Natural killer cell (primary cell): ENCODE measurements around the gene IER3. TPM values are rescaled to one million over a fixed set of nuclear protein-coding genes. Genes with fewer than 3 reads are reported as not detected.
"Not testable (repeated sequence)": the region's sequence is repeated elsewhere in the genome, so short reads cannot be mapped to it uniquely, and the experiment has no call there.

Experiments used
- ATAC-seq, 3 donors: fragments of 150-1000 bp in 2 of 3; fragments of 200-7000 bp in 1 of 3; cut with Tn5 transposase; 1 replicate in 1 of 3; 2 replicates in 2 of 3; pipeline ENCODE4 v1.10.0; 2021; ENCODE audit warnings: mild to moderate bottlenecking in 2 of 3, moderate library complexity in 2 of 3
- DNase-seq, 2 donors: peaks; one replicate each; pipeline versions ENCODE4 v3.0.0 to v3.0.0-alpha.2; 2013 to 2021; ENCODE audit warnings: mixed read lengths in 1 of 2
- H3K27ac ChIP-seq: one replicate; pipeline ENCODE4 v1.5.1; 2013; ENCODE audit warnings: mild to moderate bottlenecking, low read length
- H3K27me3 ChIP-seq: one replicate; pipeline ENCODE4 v1.6.1; 2013; ENCODE audit warnings: low read length; ENCODE audit not compliant: control insufficient read depth, insufficient read depth
- H3K36me3 ChIP-seq: one replicate; pipeline ENCODE4 v1.6.1; 2013; ENCODE audit warnings: low read length; ENCODE audit not compliant: control insufficient read depth, insufficient read depth
- H3K4me1 ChIP-seq: one replicate; pipeline ENCODE4 v1.6.1; 2013; ENCODE audit warnings: low read length; ENCODE audit not compliant: control insufficient read depth, insufficient read depth
- H3K4me3 ChIP-seq: one replicate; pipeline ENCODE4 v1.5.1; 2013; ENCODE audit warnings: low read length
- H3K9me3 ChIP-seq: one replicate; pipeline ENCODE4 v1.6.1; 2013; ENCODE audit warnings: low read length; ENCODE audit not compliant: control insufficient read depth, insufficient read depth
- H3K27ac Mint-ChIP-seq, 2 donors: one replicate each; pipeline ENCODE4 v1.8.0; 2022; ENCODE audit warnings: mild to moderate bottlenecking in 2 of 2, mixed read lengths in 2 of 2, moderate library complexity in 1 of 2
- H3K27me3 Mint-ChIP-seq, 2 donors: one replicate each; pipeline ENCODE4 v1.8.0; 2022; ENCODE audit warnings: low read depth in 2 of 2, mixed read lengths in 2 of 2
- H3K36me3 Mint-ChIP-seq: one replicate; pipeline ENCODE4 v1.8.0; 2022; ENCODE audit warnings: mixed read lengths
- H3K4me1 Mint-ChIP-seq, 2 donors: one replicate each; pipeline ENCODE4 v1.8.0; 2022; ENCODE audit warnings: mixed read lengths in 2 of 2
- H3K4me3 Mint-ChIP-seq: one replicate; pipeline ENCODE4 v1.8.0; 2022; ENCODE audit warnings: mild to moderate bottlenecking, moderate library complexity, mixed read lengths
- H3K9me3 Mint-ChIP-seq, 2 donors: one replicate each; pipeline ENCODE4 v1.8.0; 2022; ENCODE audit warnings: mixed read lengths in 2 of 2
- WGBS: methylation state at CpG from one replicate; pipeline ENCODE4 v1.1.7; 2013; ENCODE audit warnings: missing lambda C conversion rate; ENCODE audit not compliant: insufficient coverage; 5-methylcytosine and 5-hydroxymethylcytosine counted together
- intact Hi-C: fragments of 100-400 bp; cut with micrococcal nuclease; formaldehyde crosslinking; loops from one replicate; pipeline ENCODE4 v1.14.2; 2022
- total RNA-seq, 4 donors: library from RNA; stranded (reverse); fragments of 120-200 nt in 1 of 4; gene quantifications; one replicate each; pipeline versions ENCODE4 v1.2.3 to v1.2.4, GENCODE V29; 2013 to 2022
- TF ChIP-seq, protein P1 (sequence below): fragments of 200-600 bp; IDR thresholded peaks from one replicate; pipeline ENCODE4 v1.8.0; 2022; ENCODE audit warnings: antibody characterized with exemption

The IER3 gene
- total RNA-seq, 3 donors from 2014 or later (not counting 1 experiment from before 2014, with no cell fraction given): 39.7 to 105 (median 66.5) TPM

DNA sequence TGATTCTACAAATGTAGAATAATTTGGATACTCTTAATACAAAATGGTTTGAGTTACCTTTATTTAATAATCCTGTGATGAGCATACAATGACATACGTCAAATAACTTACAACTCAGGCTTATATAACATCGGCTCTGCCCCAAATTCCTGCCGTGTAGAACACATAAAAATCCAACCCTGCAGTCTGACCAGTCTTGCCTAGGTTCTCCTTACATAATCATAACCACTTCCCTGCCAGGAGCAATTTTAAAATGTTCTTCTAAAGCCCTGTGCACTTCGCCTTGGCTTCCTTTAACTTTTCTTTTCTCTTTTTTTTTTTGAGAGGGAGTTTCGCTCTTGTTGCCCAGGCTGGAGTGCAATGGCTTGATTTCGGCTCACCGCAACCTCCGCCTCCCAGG, 16.2 kb upstream of the IER3 start:
- no peak overlapping the region for H3K27ac ChIP-seq
- H3K4me3 ChIP-seq: no peak overlapping the region
- TF ChIP-seq, protein P1, sequence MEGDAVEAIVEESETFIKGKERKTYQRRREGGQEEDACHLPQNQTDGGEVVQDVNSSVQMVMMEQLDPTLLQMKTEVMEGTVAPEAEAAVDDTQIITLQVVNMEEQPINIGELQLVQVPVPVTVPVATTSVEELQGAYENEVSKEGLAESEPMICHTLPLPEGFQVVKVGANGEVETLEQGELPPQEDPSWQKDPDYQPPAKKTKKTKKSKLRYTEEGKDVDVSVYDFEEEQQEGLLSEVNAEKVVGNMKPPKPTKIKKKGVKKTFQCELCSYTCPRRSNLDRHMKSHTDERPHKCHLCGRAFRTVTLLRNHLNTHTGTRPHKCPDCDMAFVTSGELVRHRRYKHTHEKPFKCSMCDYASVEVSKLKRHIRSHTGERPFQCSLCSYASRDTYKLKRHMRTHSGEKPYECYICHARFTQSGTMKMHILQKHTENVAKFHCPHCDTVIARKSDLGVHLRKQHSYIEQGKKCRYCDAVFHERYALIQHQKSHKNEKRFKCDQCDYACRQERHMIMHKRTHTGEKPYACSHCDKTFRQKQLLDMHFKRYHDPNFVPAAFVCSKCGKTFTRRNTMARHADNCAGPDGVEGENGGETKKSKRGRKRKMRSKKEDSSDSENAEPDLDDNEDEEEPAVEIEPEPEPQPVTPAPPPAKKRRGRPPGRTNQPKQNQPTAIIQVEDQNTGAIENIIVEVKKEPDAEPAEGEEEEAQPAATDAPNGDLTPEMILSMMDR: no peak
- no peaks in the 10 kb centered on the region for H3K4me1 ChIP-seq
- Mint-ChIP-seq H3K36me3 (no peaks in the 10 kb centered on the region), H3K27me3 (peaks cover 15 to 26% of the 10 kb centered on the region in 2 donors), H3K4me1 (peaks cover 6 to 10% of the 10 kb centered on the region in 2 donors), H3K4me3 (no peak overlapping the region), H3K27ac (no peak overlapping the region), H3K9me3 (no peaks in the 10 kb centered on the region)
- intact Hi-C loops: no loop called here
- DNase-seq (no peak), ATAC-seq (no peak)
- H3K9me3 ChIP-seq: no peaks in the 10 kb centered on the region
- H3K27me3 ChIP-seq: no peaks in the 10 kb centered on the region
- WGBS: 77% methylated on average over 8 of the region's 8 CpGs
- no peaks in the 10 kb centered on the region for H3K36me3 ChIP-seq

DNA sequence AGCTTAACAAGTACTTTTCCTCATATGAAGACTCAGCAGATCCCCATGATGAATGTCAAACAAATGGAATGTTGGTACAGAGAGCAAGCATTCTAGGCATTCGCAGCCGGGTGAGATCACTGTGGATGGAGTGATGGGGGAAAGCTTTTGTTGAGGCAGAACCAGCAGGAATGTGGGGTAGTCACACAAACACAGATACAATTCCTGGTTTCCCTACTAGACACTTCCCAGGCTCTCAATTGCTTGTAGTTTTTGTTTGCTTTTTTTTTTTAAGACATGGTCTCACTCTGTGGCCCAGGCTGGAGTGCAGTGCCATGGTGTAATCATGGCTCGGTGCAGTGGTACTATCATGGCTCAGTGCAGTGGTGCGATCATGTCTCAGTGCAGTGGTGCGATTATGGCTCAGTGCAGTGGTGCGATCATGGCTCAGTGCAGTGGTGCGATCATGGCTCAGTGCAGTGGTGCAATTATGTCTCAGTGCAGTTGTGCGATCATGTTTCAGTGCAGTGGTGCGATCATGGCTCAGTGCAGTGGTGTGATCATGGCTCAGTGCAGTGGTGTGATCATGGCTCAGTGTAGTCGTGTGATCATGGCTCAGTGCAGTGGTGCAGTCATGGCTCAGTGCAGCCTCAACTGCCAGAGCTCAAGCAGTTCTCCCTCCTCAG, 15.4 kb upstream of the IER3 start:
- ATAC-seq (no peak), DNase-seq (no peak)
- 94% methylated on average over 10 of the region's 10 CpGs for WGBS
- intact Hi-C loops: no loop called here
- Mint-ChIP-seq H3K9me3 (no peaks in the 10 kb centered on the region), H3K4me3 (no peak overlapping the region), H3K27ac (no peak overlapping the region), H3K4me1 (peaks cover 6 to 10% of the 10 kb centered on the region in 2 donors), H3K27me3 (peaks cover 15 to 20% of the 10 kb centered on the region in 2 donors), H3K36me3 (no peaks in the 10 kb centered on the region)
- Histone ChIP-seq H3K4me3 (no peak overlapping the region), H3K27ac (no peak overlapping the region), H3K36me3 (no peaks in the 10 kb centered on the region), H3K9me3 (no peaks in the 10 kb centered on the region), H3K4me1 (no peaks in the 10 kb centered on the region), H3K27me3 (no peaks in the 10 kb centered on the region)
- TF ChIP-seq, protein P1: no peak

DNA sequence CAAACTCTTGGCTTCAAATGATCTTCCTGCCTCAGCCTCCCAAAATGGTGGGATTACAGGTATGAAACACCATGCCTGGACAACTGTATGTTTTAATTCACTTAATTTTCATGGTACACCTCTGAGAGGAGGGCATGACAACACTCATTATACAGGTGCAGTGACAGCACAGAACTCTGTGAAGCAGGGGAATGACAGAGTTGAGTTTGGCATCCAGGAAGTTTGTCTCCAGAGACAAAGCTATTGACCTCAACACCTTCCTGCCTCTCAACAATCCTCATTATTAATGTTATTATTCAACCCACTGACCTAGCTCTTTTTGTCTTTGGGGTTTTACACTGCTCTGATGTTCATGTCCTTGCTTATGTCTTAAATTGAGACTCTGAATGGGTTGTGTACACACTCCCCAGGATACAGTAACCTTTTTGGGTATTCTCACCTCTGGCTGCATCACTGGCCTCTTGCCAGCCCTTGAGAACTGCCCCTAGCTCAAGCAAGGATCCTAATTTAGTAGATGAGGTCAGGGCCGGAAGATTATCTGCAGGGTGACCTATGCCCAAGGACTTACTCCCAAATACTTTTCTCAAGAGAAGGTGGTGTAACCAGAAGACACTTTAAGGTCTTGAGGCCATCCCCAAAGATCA, 13.0 kb upstream of the IER3 start:
- H3K27ac Mint-ChIP-seq: no peak overlapping the region
- WGBS: 100% methylated on average over 1 of the region's 1 CpG
- no peaks in the 10 kb centered on the region for H3K36me3 Mint-ChIP-seq
- no peaks in the 10 kb centered on the region for H3K9me3 Mint-ChIP-seq
- no peak overlapping the region for H3K27ac ChIP-seq
- no peak overlapping the region for H3K4me3 Mint-ChIP-seq
- H3K9me3 ChIP-seq: no peaks in the 10 kb centered on the region
- no peak overlapping the region for H3K4me3 ChIP-seq
- H3K36me3 ChIP-seq: no peaks in the 10 kb centered on the region
- intact Hi-C loops: no loop called here
- no peaks in the 10 kb centered on the region for H3K27me3 ChIP-seq
- no peaks in the 10 kb centered on the region for H3K4me1 Mint-ChIP-seq
- peaks cover 4 to 7% of the 10 kb centered on the region in 2 donors for H3K27me3 Mint-ChIP-seq
- DNase-seq: no peak
- H3K4me1 ChIP-seq: no peaks in the 10 kb centered on the region
- no peak for ATAC-seq
- TF ChIP-seq, protein P1: no peak

DNA sequence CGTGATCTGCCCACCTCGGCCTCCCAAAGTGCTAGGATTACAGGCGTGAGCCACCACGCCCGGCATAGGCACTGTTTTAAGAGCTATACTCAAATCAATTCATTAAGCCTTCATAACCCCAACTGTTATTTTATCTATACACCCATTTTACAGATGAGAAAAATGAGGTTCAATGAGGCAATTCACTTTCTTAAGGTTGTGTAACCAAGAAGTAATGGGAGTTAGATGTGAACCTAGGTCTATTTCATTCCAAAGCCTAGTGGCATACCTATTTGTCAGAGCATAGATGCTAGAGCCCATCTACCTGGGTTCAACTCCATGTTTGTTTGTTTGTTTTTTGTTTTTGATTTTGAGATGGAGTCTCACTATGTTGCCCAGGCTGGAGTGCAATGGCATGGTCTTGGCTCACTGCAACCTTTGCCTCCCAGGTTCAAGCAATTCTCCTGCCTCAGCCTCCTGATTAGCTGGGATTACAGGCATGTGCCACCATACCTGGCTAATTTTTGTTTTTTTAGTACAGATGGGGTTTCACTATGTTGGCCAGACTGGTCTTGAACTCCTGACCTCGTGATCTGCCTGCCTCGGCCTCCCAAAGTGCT, 12.2 kb upstream of the IER3 start:
- H3K27me3 Mint-ChIP-seq, H3K4me3 Mint-ChIP-seq, H3K4me1 ChIP-seq, H3K9me3 ChIP-seq, H3K27ac Mint-ChIP-seq, intact Hi-C loops, ATAC-seq, H3K36me3 ChIP-seq, H3K36me3 Mint-ChIP-seq, H3K4me3 ChIP-seq, H3K4me1 Mint-ChIP-seq, H3K9me3 Mint-ChIP-seq, H3K27me3 ChIP-seq, H3K27ac ChIP-seq, DNase-seq: not testable (repeated sequence)
- 93% methylated on average over 7 of the region's 7 CpGs for WGBS
